Measurements from ENCODE around the gene KCNT2.

The KCNT2 gene

GRCh38 chr1:196324345-196324744 lies 283.9 kb downstream of the KCNT2 start:
- Histone ChIP-seq H3K4me1 (ENCODE audit: low read length) (no peaks in the 10 kb centered on the region), H3K4me3 (ENCODE audit: low read length) (no peak overlapping the region), H2AFZ (ENCODE audit: low read depth, low read length) (no peak overlapping the region), H3K9ac (ENCODE audit: low read length) (no peak overlapping the region), H3K79me2 (ENCODE audit: low read length) (no peaks in the 10 kb centered on the region), H3K4me2 (ENCODE audit: low read length) (no peak overlapping the region), H3K27ac (ENCODE audit: low read length) (no peak overlapping the region), H4K20me1 (ENCODE audit: insufficient read depth, low read length) (no peaks in the 10 kb centered on the region), H3K36me3 (replicated peaks; ENCODE audit: low read depth, low read length) (no peaks in the 10 kb centered on the region), H3K27me3 (ENCODE audit: low read depth, low read length) (no peaks in the 10 kb centered on the region), H3K9me3 (ENCODE audit: insufficient read depth, low read length) (no peaks in the 10 kb centered on the region)
- TF ChIP-seq, protein P1, sequence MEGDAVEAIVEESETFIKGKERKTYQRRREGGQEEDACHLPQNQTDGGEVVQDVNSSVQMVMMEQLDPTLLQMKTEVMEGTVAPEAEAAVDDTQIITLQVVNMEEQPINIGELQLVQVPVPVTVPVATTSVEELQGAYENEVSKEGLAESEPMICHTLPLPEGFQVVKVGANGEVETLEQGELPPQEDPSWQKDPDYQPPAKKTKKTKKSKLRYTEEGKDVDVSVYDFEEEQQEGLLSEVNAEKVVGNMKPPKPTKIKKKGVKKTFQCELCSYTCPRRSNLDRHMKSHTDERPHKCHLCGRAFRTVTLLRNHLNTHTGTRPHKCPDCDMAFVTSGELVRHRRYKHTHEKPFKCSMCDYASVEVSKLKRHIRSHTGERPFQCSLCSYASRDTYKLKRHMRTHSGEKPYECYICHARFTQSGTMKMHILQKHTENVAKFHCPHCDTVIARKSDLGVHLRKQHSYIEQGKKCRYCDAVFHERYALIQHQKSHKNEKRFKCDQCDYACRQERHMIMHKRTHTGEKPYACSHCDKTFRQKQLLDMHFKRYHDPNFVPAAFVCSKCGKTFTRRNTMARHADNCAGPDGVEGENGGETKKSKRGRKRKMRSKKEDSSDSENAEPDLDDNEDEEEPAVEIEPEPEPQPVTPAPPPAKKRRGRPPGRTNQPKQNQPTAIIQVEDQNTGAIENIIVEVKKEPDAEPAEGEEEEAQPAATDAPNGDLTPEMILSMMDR (IDR thresholded peaks at IDR 0.05; ENCODE audit: low read depth, low read length): no peak
- TF ChIP-seq EZH2phosphoT487 (IDR thresholded peaks at IDR 0.05; ENCODE audit: low read depth): no peak

- TF ChIP-seq, protein P1 (IDR thresholded peaks at IDR 0.05; ENCODE audit: low read depth, low read length): no peak
- TF ChIP-seq EZH2phosphoT487 (IDR thresholded peaks at IDR 0.05; ENCODE audit: low read depth): no peak
- no peaks in the 10 kb centered on the region for H3K79me2 ChIP-seq (ENCODE audit: low read length)
- no peak overlapping the region for H3K4me2 ChIP-seq (ENCODE audit: low read length)
- H3K27ac ChIP-seq (ENCODE audit: low read length): no peak overlapping the region
- H3K4me3 ChIP-seq (ENCODE audit: low read length): no peak overlapping the region
- H3K27me3 ChIP-seq (ENCODE audit: low read depth, low read length): no peaks in the 10 kb centered on the region
- no peak overlapping the region for H3K9ac ChIP-seq (ENCODE audit: low read length)
- H4K20me1 ChIP-seq (ENCODE audit: insufficient read depth, low read length): no peaks in the 10 kb centered on the region
- no peaks in the 10 kb centered on the region for H3K9me3 ChIP-seq (ENCODE audit: insufficient read depth, low read length)
- no peaks in the 10 kb centered on the region for H3K36me3 ChIP-seq (replicated peaks; ENCODE audit: low read depth, low read length)
- H3K4me1 ChIP-seq (ENCODE audit: low read length): no peaks in the 10 kb centered on the region
- H2AFZ ChIP-seq (ENCODE audit: low read depth, low read length): no peak overlapping the region
Observed at GRCh38 chr1:196323869-196324268, 284.4 kb downstream of the KCNT2 start.

- peaks cover 4% of the 10 kb centered on the region; the same call in 1 of the 2 replicates for H3K4me1 ChIP-seq (ENCODE audit: low read length)
Observed at GRCh38 chr1:196319301-196319700, 288.9 kb downstream of the KCNT2 start.

GRCh38 chr1:196317535-196318522 lies 290.4 kb downstream of the KCNT2 start:
- Histone ChIP-seq H3K9ac (ENCODE audit: low read length) (no peak overlapping the region), H3K4me3 (ENCODE audit: low read length) (no peak overlapping the region), H3K27me3 (ENCODE audit: low read depth, low read length) (no peaks in the 10 kb centered on the region), H3K4me1 (ENCODE audit: low read length) (peaks cover 14% of the 10 kb centered on the region), H3K27ac (ENCODE audit: low read length) (no peak overlapping the region), H3K36me3 (replicated peaks; ENCODE audit: low read depth, low read length) (no peaks in the 10 kb centered on the region), H3K4me2 (ENCODE audit: low read length) (peak overlapping the region; percentile 11; the same call in 1 of the 2 replicates), H4K20me1 (ENCODE audit: insufficient read depth, low read length) (no peaks in the 10 kb centered on the region), H3K9me3 (ENCODE audit: insufficient read depth, low read length) (no peaks in the 10 kb centered on the region), H2AFZ (ENCODE audit: low read depth, low read length) (peak overlapping the region; percentile 27; the same call in 1 of the 2 replicates), H3K79me2 (ENCODE audit: low read length) (no peaks in the 10 kb centered on the region)
- TF ChIP-seq, protein P1 (IDR thresholded peaks at IDR 0.05; ENCODE audit: low read depth, low read length): peak; percentile 82
- TF ChIP-seq EZH2phosphoT487 (IDR thresholded peaks at IDR 0.05; ENCODE audit: low read depth): no peak

More at GRCh38 chr1:196319301-196319700, 288.9 kb downstream of the KCNT2 start:
- no peaks in the 10 kb centered on the region for H4K20me1 ChIP-seq (ENCODE audit: insufficient read depth, low read length)
- no peak overlapping the region for H3K27ac ChIP-seq (ENCODE audit: low read length)
- H3K9me3 ChIP-seq (ENCODE audit: insufficient read depth, low read length): no peaks in the 10 kb centered on the region
- H2AFZ ChIP-seq (ENCODE audit: low read depth, low read length): no peak overlapping the region
- H3K79me2 ChIP-seq (ENCODE audit: low read length): no peaks in the 10 kb centered on the region
- H3K4me2 ChIP-seq (ENCODE audit: low read length): no peak overlapping the region
- no peak for TF ChIP-seq EZH2phosphoT487 (IDR thresholded peaks at IDR 0.05; ENCODE audit: low read depth)
- TF ChIP-seq, protein P1 (IDR thresholded peaks at IDR 0.05; ENCODE audit: low read depth, low read length): no peak
- H3K9ac ChIP-seq (ENCODE audit: low read length): no peak overlapping the region
- H3K4me3 ChIP-seq (ENCODE audit: low read length): no peak overlapping the region
- no peaks in the 10 kb centered on the region for H3K27me3 ChIP-seq (ENCODE audit: low read depth, low read length)
- no peaks in the 10 kb centered on the region for H3K36me3 ChIP-seq (replicated peaks; ENCODE audit: low read depth, low read length)

All from OCI-LY3 (cell line).